Muscle layer of colon (tissue), 2 donors: ENCODE data around the gene DOCK4.

ENCODE experiments used
- H3K27ac ChIP-seq: one replicate; pipeline ENCODE4 v1.7.0; 2013; ENCODE audit warnings: low read depth, mild to moderate bottlenecking, low read length, moderate library complexity
- H3K27me3 ChIP-seq, 2 donors: one replicate each; pipeline ENCODE4 v1.7.0; 2013; ENCODE audit warnings: low read length in 2 of 2, mild to moderate bottlenecking in 2 of 2; ENCODE audit not compliant: insufficient read depth in 2 of 2, control insufficient read depth in 1 of 2
- H3K36me3 ChIP-seq: one replicate; pipeline ENCODE4 v1.7.0; 2013; ENCODE audit warnings: mild to moderate bottlenecking, low read length; ENCODE audit not compliant: insufficient read depth
- H3K4me1 ChIP-seq: one replicate; pipeline ENCODE4 v1.7.0; 2013; ENCODE audit warnings: mild to moderate bottlenecking, low read length; ENCODE audit not compliant: insufficient read depth
- H3K4me3 ChIP-seq, 2 donors: one replicate each; pipeline ENCODE4 v1.7.0; 2013; ENCODE audit warnings: low read length in 2 of 2, low read depth in 1 of 2, mild to moderate bottlenecking in 1 of 2, moderate library complexity in 1 of 2
- H3K9ac ChIP-seq: one replicate; pipeline ENCODE4 v1.7.0; 2013; ENCODE audit warnings: low read length
- H3K9me3 ChIP-seq: one replicate; pipeline ENCODE4 v1.7.0; 2013; ENCODE audit warnings: mild to moderate bottlenecking, low read length
- donor health status: abdominal sarcoma.
- donor health status: Adenocarcinoma of cecum.

DOCK4 gene

GRCh38 chr7:112214883-112215282, 8.7 kb upstream of the DOCK4 start:
- Histone ChIP-seq H3K27me3 (no peaks in the 10 kb centered on the region), H3K4me3 (no peak overlapping the region), H3K9ac (no peak overlapping the region), H3K36me3 (no peaks in the 10 kb centered on the region), H3K27ac (no peak overlapping the region), H3K4me1 (peaks cover 7% of the 10 kb centered on the region), H3K9me3 (no peaks in the 10 kb centered on the region)

GRCh38 chr7:112214268-112214667, 8.1 kb upstream of the DOCK4 start:
- H3K4me1 ChIP-seq: peaks cover 7% of the 10 kb centered on the region
- H3K36me3 ChIP-seq: no peaks in the 10 kb centered on the region
- no peak overlapping the region for H3K27ac ChIP-seq
- H3K27me3 ChIP-seq: no peaks in the 10 kb centered on the region
- H3K9me3 ChIP-seq: no peaks in the 10 kb centered on the region
- no peak overlapping the region for H3K9ac ChIP-seq
- no peak overlapping the region for H3K4me3 ChIP-seq

- Histone ChIP-seq H3K4me3 (no peak overlapping the region), H3K9ac (no peak overlapping the region), H3K27me3 (no peaks in the 10 kb centered on the region), H3K27ac (no peak overlapping the region), H3K9me3 (no peaks in the 10 kb centered on the region), H3K4me1 (peaks cover 7% of the 10 kb centered on the region), H3K36me3 (no peaks in the 10 kb centered on the region)
Measured at GRCh38 chr7:112213735-112214134, 7.5 kb upstream of the DOCK4 start.

GRCh38 chr7:112212571-112212970, 6.4 kb upstream of the DOCK4 start:
- Histone ChIP-seq H3K4me1 (peaks cover 9% of the 10 kb centered on the region), H3K9me3 (no peaks in the 10 kb centered on the region), H3K27ac (no peak overlapping the region), H3K27me3 (no peaks in the 10 kb centered on the region), H3K4me3 (no peak overlapping the region), H3K36me3 (no peaks in the 10 kb centered on the region), H3K9ac (no peak overlapping the region)

- H3K9me3 ChIP-seq: no peaks in the 10 kb centered on the region
- H3K27me3 ChIP-seq: no peaks in the 10 kb centered on the region
- H3K27ac ChIP-seq: no peak overlapping the region
- H3K36me3 ChIP-seq: no peaks in the 10 kb centered on the region
- no peak overlapping the region for H3K4me3 ChIP-seq
- H3K4me1 ChIP-seq: peaks cover 12% of the 10 kb centered on the region
- H3K9ac ChIP-seq: no peak overlapping the region
Measured at GRCh38 chr7:112211348-112211907, 5.2 kb upstream of the DOCK4 start.

GRCh38 chr7:112207765-112208164, 1.6 kb upstream of the DOCK4 start:
- Histone ChIP-seq H3K4me3 (no peak overlapping the region), H3K4me1 (peaks cover 23% of the 10 kb centered on the region), H3K27ac (no peak overlapping the region), H3K9ac (no peak overlapping the region), H3K9me3 (no peaks in the 10 kb centered on the region), H3K36me3 (no peaks in the 10 kb centered on the region), H3K27me3 (no peaks in the 10 kb centered on the region)

GRCh38 chr7:112206991-112207592, 893 bp upstream of the DOCK4 start:
- Histone ChIP-seq H3K9ac (peak overlapping the region; percentile 84), H3K36me3 (no peaks in the 10 kb centered on the region), H3K27ac (peak overlapping the region; percentile 91), H3K27me3 (no peaks in the 10 kb centered on the region), H3K4me3 (peak overlapping the region; percentile 92 to 94), H3K4me1 (peaks cover 23% of the 10 kb centered on the region), H3K9me3 (no peaks in the 10 kb centered on the region)

GRCh38 chr7:112205343-112206237, 609 bp downstream of the DOCK4 start:
- H3K27ac ChIP-seq: peak overlapping the region; percentile 91
- H3K4me1 ChIP-seq: peaks cover 16% of the 10 kb centered on the region
- no peaks in the 10 kb centered on the region for H3K27me3 ChIP-seq
- H3K4me3 ChIP-seq: peak overlapping the region; percentile 92 to 94
- peak overlapping the region; percentile 82 for H3K9ac ChIP-seq
- H3K9me3 ChIP-seq: no peaks in the 10 kb centered on the region
- H3K36me3 ChIP-seq: no peaks in the 10 kb centered on the region

- Histone ChIP-seq H3K9ac (peak overlapping the region; percentile 82), H3K27ac (peak overlapping the region; percentile 91)
Measured at GRCh38 chr7:112204499-112205342, 1.5 kb downstream of the DOCK4 start.

GRCh38 chr7:112203365-112203739, 2.8 kb downstream of the DOCK4 start:
- peaks cover 16% of the 10 kb centered on the region for H3K4me1 ChIP-seq
- no peak overlapping the region for H3K9ac ChIP-seq
- no peaks in the 10 kb centered on the region for H3K27me3 ChIP-seq
- no peak overlapping the region for H3K27ac ChIP-seq
- H3K9me3 ChIP-seq: no peaks in the 10 kb centered on the region
- no peaks in the 10 kb centered on the region for H3K36me3 ChIP-seq
- no peak overlapping the region for H3K4me3 ChIP-seq

More at GRCh38 chr7:112204499-112205342, 1.5 kb downstream of the DOCK4 start:
- Histone ChIP-seq H3K9me3 (no peaks in the 10 kb centered on the region), H3K4me1 (peaks cover 16% of the 10 kb centered on the region), H3K27me3 (no peaks in the 10 kb centered on the region), H3K36me3 (no peaks in the 10 kb centered on the region), H3K4me3 (peak overlapping the region; percentile 92 to 94)

- Histone ChIP-seq H3K9me3 (no peaks in the 10 kb centered on the region), H3K9ac (no peak overlapping the region), H3K36me3 (no peaks in the 10 kb centered on the region), H3K27ac (no peak overlapping the region), H3K4me3 (no peak overlapping the region), H3K4me1 (peaks cover 16% of the 10 kb centered on the region), H3K27me3 (no peaks in the 10 kb centered on the region)
Measured at GRCh38 chr7:112202816-112203215, 3.4 kb downstream of the DOCK4 start.
